Measurements from ENCODE around the gene KANSL1.

The KANSL1 gene

DNA sequence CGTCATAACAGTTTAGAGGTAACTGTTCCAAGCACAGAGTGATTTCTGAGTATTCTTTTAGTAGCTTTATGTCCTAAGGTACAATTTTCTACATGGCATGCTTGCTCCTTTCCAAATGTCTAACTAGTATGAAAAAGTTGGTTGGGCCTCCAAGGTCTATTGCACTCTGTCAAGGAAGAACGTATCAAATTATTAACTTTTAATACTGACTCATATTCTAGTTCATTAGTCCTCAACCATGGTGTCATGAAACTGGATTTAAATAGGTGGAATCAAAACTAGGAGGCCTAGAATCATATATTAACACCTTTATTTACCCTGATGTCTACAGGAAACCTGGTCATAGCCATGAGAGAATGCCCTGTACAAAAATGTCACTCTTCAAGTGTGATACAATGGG, 132.8 kb downstream of the KANSL1 start:
- DNase-seq = no peak

DNA sequence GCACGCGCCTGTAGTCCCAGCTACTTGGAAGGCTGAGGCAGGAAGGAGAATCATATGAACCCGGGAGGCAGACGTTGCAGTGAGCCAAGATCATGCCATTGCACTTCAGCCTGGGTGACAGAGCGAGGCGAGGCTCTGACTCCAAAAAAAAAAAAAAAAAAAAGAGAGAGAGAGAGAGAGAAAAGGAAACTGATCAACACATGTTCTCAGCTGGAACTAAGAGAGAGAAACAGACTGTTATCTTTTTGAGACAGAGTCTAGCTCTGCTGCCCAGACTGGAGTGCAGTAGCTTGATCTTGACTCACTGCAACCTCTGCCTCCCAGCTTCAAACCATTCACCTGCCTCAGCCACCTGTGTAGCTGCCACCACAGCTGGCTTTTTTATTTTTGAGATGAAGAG, 133.7 kb downstream of the KANSL1 start:
- DNase-seq = no peak

DNA sequence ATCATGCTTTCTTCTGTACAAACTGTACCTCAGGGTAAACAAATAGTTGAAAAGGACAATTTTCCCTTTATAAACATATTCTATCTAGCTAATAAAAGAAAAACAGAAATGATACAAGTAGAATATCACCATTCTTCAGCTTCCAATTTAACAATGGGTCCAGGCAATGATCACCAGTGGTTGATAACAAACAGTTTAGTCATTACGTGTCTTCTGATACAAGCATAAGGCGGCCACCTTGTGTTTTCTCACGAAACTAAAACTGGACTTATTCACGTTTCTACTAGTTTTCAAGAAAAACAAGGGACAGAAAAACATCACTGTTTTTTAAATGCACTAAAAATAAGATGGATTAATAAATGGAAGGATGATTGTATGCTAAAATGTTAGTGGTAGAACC, 135.9 kb downstream of the KANSL1 start:
- DNase-seq = no peak

DNA sequence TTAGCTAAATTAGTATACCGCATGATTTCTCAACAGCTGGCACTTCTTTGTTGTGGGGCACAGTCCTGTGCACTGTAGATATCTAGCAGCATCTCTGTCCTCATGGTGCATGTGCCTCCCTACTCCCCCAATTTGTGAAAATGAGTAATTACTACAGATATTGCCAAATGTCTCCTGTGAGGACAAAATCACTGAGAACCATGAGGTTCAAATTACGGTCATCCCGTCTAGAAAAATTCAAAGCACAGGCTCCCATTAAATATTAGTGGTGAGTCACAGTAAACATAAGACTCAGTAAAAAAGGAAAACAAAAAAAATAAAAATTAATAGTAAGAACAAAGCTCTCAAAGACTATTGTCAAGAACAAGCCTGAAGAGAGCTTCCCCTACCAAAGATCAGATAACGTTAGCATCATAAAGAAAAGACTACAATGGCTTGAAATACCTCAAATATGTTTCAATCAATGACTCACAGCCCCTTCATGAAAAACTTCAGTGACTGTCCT, 136.4 kb downstream of the KANSL1 start:
- DNase-seq = no peak

DNA sequence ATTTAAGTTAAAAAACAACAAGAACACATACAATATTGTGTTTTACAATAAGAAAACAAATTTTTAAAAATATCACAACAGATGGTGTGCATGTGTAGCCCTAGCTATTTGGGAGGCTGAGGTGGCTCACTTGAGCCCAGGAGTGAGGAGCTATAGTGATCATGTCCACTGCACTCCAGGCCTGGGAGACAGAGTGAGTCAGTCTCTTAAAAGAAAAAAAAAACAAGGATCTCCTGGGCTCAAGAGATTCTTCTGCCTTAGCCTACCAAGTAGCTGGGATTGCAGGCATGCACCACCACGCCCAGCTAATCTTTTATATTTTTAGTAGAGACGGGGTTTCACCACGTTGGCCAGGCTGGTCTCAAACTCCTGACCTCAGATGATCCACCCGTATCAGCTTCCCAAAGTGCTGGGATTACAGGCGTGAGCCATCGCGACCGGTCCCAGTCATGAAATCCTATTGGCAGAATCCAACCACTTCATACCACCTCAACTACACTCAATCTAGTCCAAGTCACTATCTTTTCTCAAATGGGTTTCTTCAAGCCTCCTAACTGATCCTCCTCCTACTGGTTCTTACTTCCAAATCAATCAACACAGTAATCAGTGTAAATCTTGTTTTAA, 139.2 kb downstream of the KANSL1 start:
- DNase-seq = no peak

DNA sequence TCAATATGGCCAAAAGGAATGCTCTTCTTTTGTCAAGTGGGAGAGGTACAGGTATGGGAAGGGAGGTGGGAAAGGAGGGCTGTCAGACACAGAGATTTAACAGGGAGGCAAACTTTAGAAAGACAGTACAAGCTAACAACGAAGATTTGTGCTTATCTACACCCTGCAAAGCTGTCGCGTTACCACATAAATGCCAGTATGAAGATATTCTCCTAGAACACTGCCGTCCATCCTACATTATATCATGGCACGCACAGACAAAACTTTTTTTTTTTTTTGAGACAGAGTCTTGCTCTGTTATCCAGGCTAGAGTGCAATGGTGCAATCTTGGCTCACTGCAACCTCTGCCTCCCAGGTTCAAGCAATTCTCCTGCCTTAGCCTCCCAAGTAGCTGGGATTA, 143.6 kb downstream of the KANSL1 start:
- no peak for DNase-seq

DNA sequence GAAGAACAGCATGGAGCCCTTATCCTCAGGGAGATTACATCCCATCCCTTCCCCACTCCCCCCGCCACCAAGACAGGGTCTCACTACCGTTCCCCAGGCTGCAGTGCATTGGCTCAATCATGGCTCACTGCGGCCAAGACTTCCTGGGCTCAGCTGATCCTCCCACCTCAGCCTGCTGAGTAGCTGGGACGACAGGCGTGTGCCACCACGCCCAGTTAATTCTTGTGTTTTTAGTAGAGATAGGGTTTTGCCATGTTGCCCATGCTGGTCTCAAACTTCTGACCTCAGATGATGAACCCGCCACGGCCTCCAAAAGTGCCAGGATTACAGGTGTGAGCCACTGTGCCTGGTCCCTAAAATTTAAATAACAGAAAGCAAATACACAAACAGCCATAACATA, 145.4 kb downstream of the KANSL1 start:
- DNase-seq = no peak

DNA sequence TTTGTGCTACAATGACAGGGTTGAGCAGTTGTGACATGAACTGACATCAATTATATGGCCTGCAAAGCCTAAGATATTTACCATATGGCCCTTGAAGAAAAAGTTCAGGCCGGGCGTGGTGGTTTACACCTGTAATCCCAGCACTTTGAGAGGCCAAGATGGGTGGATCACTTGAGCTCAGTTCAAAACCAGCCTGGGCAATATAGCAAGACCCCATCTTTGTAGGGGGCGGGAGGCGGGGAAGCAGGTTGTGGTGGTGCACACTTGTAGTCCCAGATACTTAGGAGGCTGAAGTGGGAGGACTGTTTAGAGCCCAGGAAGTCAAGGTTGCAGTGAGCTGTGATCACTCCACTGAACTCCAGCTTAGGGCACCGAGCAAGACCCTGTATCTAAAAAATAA, 145.8 kb downstream of the KANSL1 start:
- no peak for DNase-seq

DNA sequence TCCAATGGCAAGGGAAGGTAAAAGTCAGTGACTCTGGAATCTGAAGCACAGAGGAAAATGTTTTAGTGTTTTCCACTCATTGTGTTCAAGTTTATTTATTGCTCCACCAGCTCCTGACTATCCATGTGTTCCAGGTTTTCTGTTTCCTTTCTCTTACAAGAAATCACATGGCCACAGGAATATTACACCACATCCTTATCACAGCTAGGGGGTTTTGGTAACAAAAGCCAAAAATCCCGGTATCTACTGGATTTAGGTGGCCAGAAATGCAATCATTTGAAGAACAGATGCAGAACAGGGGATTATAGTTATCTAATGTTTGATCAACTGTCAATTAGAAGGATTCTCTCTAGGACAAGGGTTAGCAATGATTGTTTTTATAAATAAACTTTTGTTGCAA, 146.3 kb downstream of the KANSL1 start:
- DNase-seq = no peak

DNA sequence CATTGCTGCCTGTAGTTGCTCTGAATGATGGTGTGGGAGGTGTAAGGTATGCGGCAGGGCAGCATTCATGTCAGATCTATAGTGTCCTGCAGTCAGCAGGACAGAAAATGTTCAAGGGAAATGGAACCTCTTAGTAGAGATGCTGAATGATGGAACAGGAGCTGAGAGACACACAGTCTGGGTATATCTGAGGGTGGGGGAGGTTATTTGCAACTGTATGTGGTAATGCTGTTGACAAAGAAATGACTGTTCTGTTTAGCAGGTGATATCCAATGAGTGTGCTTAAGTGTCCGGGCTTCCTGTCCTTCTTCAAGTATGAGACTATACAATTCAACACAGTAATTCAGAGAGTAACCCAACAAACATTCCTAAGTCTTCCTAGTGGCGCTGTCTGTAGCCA, 147.6 kb downstream of the KANSL1 start:
- DNase-seq = no peak

DNA sequence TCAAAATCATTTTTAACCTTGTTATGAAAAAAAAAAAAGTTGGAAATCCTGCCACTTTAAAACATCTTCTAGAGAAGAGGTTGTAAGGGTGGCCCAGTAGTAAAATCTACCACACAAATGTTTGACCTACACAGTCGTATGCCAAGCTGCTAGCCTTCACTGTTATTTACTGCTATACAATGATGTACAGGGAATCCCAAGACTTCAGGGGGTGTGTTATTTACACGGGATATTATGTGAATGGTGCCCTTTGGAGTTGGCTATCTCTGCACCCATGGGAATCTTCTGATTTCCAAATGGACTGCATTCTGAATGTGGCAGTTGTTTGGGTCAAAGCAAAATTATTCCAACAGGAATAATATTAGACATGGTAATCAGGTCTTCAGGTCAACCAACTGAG, 148.2 kb downstream of the KANSL1 start:
- no peak for DNase-seq

DNA sequence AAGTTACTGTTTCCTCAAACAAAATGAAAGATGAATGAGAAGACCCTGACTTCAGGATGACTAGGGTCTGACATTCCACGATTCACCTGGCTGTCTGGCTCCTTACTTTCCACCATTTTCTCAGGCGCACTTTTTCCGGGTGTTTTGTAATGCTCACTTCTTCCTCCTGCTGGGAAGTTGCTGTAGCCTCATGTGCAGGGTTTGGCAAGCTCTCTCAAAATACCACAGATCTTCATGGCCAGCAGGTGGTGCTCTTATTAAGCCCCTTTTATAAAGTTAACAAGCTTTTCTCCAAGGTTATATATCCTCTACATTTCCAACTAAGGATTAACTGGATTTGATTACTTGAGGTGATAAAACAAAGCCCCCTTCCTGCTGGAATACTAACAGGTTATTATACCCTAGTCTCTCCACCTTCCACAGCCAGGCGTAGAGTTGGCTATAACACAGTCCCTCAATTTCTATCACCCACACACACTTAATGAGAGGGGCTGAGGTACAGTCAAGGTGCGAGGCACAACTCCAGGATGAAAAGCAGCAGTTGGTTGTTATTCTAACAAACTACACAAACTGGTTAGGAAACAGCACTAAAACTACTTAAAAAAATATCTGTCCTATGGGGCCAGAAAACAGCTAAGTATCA, 148.8 kb downstream of the KANSL1 start:
- peak; percentile 71 for DNase-seq

DNA sequence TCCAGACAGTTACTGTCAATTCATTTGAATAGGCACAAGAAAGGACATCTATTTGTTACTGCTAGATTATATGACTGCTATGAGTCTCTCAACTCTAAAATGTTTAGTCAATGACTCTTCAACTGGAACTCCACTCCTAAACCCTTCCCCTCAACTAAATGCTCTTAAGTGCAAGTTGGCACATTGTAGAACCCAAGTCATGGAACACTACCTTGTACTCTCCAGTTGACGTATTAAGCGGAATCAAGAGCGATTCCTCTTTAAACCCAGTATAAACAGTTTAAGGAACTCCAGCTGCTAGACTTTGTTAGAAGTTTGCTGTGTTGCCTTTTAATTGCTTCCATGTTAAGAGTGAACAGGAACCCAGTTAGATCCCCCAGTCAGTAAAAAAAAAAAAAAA, 149.6 kb downstream of the KANSL1 start:
- no peak for DNase-seq

DNA sequence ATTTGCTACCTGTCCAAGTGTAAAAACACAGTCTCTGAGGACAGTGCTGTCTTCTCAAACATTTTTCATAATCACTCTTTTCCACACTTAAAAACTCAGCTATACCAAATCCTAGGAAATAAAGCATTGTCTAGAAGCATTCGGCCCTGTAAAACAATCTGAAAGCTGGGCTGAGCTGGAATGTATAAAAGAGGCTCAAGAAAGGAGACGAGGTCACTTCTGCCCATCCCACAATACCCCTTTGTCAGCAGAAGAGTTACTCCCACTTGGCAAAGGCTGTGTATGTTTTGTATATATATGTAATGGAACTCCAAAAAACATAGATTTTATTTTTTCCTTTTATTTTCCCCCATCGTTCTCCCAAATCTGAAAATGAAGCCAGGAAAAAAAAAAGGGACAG, 150.3 kb downstream of the KANSL1 start:
- DNase-seq = no peak

DNA sequence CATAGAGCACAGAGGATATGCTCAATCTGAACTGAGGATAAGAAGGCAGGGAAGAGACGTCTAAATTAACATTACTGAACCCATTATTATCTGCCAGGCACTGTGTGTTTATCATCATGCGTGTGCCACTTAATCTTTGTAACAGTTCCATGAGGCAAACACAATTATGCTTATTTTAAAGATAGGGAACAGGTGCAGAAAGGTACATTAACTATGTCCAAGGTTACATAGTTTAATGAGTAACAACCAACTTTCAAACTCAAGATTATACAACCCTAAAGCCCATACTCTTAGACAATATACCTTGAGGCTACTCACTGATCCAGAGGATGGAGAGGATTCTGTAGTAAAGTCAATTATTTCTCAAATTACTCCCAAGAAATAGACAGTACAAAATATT, 151.0 kb downstream of the KANSL1 start:
- DNase-seq = no peak

DNA sequence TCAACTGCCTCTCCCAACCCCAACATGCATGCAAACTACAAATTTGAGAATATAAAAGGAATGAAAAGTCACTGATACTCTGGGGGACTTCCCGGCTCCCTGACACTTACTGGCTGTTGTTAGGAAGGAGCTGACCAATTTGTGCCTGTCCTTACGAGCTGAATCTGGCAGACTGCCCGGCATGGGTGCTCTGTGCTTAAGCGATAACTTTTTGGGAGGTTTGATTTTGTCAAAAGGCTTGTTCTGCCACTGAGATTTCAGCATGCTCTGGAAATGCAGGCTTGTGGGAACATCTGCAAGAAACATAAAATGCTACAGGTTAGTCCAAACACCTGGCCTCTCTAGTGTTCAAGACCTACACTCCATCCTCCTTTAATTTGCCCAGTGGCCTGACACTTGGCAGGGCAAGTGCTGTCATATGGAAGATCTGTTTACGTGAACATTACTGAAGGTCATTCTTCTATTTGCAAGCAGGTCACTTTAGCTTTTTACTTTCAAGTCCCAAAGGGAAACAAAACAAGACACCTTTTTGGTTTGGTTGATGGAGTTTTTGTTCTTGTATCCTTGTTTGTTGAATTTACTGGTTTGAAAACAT, 153.5 kb downstream of the KANSL1 start:
- no peak for DNase-seq

DNA sequence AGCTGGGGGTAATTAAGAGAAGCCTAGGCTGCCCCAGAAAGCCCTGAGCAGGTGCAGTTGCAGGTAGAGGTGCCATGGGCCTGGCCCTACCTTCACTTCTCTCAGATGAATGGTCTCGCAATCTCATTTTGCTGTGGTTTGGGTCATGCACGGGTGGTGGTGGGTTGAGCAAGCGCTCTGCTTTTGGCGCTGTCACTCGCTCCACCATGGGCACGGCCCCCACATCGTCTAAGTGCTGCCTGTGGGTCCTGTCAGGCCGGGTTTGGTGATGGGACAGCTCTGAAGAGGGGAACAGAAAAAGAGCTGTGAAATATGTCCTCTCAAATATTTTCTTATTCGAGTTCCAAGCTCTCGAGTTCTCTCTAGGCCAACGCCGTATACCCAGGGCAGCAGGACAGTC, 154.3 kb downstream of the KANSL1 start:
- DNase-seq = no peak

DNA sequence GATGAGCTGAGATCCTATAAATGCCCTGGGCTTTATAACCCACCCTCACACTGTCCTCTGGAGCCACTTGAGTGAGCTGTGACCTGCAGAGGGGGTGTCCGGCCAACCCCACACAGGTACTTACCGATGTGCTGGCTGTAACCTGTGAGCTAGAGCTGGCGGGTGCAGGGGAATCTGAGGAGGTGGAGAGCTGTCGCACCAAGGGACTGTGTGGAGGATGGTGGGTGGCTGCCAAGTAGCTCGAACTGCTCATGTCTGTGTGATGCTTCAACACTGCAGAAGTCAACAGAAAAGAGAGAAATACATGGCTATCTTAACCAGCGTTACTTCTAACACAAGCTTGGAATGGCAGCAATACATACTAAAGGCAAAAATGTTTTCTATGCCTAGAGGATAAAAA, 154.8 kb downstream of the KANSL1 start:
- no peak for DNase-seq

DNA sequence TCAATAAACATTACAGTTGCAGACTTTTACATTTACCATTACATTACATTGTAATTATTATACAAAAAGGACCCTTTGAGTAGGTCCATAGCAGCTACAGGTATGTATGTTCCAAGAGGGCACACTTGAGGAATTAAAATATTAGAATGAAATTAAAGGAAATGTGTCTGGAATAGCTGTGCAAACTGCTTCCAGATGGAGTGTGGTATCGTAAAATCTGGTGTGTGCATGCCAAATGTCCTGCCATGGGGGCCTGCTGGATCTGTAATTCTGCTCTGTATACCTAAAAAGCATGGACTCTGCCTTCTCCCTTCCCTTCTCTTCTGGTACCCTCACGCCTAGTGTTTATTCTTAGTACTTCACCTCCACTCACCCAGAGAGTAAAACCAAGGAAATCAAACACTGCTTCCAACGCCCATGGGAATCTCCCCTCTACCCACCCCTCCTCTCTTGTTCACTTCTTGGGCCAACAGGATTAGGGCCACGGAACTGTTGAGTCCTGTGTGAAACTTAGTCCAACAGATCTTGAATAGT, 155.4 kb downstream of the KANSL1 start:
- DNase-seq = no peak

DNA sequence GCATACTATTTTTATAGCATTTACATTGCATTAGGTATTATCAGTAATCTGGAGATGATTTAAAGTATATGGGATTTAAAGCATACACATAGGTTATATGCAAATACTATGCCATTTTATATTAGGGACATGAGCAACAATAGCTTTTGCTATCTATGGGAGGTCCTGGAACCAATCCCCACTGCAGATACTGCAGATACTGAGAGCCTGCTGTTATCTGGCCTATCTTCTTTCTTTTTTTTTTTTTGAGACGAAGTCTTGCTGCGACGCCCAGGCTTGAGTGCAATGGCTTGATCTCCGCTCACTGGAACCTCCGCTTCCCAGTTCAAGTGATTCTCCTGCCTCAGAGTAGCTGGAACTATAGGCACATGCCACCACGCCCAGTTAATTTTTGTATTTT, 156.7 kb downstream of the KANSL1 start:
- no peak for DNase-seq

DNA sequence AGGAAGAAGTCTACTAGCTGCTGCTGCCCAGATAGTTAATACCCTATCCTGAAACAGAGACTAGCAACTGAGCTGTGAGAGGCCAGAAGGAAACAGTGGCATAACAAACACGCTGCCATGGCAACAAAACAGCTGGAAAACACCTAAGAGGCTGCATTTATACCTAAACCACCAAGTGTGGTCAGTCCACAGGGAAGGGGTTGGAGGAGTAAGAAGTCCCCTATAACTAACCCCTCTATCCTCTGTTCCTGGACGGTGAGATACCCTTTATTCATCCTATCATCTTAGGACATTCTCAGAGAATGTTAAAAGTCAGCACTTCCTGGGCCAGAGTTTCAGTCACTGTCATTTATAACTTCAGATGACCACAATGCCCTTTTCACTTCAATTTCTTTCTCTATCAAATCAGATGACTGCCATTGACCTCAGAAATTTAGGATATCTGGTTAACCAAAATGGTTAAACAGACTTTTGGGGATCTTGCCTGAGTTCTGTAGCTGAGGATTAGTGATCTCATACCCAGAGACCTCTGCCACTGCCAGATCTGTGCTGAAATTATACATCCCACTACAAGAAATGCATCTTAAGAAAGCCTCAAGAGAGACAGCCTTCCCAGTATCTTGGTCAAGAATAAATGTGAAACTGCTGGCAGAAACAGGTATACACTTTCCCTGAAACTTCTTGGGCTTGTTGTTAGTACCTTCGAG, 158.0 kb downstream of the KANSL1 start:
- DNase-seq = no peak

DNA sequence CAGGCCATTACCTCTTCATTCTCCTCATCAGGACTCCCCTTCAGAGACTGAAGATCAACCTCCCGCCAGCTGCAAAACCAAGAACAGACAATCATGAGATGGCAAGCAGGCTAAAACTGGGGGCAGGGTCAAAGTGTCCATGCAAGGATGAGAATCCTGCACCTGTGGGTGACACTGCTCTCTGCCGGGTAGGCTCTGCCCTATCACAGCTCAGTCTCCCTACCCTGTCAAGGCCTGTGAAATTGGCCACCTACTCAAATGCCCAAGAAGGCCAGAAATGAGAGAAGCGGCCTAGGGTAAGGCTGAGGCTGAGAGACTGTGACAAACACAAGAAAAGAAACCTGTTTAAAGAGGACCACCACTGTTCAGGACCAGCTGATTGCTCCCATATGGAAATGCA, 159.8 kb downstream of the KANSL1 start:
- no peak for DNase-seq

DNA sequence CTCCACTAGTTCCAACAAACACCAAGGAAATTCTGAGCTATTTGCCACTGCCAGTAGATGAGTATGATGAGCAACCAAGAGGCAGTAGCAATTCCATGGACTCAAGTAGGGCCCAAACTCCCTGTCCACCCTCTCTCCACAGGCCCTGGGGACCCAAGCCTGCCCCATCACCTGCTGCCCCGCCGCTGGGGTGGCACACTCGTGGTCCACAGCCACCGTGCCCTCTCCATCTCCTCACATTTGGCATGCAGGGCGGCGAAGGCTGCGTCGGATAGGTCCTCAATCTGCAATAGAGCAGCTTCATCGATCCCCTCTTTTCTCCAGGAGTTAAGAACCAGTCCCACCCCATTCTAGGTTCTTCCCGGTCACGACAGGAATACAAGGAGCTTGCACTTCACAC, 160.3 kb downstream of the KANSL1 start:
- DNase-seq = no peak

DNA sequence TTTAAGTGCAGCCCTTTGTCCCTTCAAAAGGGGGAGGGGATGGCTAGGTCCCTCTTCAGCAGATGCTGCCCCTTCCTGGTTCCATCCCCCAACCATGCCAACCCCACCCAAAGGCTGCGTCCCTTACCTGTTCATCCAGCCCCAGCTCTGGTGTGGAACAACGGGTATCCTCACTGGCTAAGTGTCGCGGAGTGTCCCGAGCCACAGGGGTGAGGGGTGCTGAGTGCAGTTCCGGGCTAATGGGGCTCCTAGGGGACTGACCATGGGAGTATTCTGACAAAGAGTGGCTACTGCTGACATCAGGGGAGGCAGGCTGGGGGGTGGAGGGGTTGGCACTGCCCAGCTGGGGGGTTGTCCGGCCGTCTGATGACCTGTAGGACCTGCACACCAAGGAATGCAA, 161.3 kb downstream of the KANSL1 start:
- DNase-seq = no peak

Measured in NCI-H526 treated with DMSO at 0.1 percent for 48 hours (cell line).